Smooth muscle cell (in vitro differentiated cells): ENCODE data around the gene KCNT1. TPM values are rescaled to one million over a fixed set of nuclear protein-coding genes. Genes with fewer than 3 reads are reported as not detected.

Experiments
- DNase-seq: peaks from one replicate; lab custom pipeline; 2025; ENCODE audit not compliant: unreplicated experiment; lab: John Stamatoyannopoulos, UW
- H2AFZ ChIP-seq: fragments of 200-600 bp; sonication (generic); 2 replicates; pipeline ENCODE4 v1.6.0; 2016; ENCODE audit warnings: antibody characterized with exemption, low read depth, mild to moderate bottlenecking
- H3F3A ChIP-seq: fragments of 200-600 bp; sonication (generic); 2 replicates; pipeline ENCODE4 v1.6.0; 2017; ENCODE audit warnings: antibody characterized with exemption, low read depth
- H3K27ac ChIP-seq: fragments of 200-600 bp; sonication (generic); 2 replicates; pipeline ENCODE4 v1.5.1; 2016; ENCODE audit warnings: low read depth, mild to moderate bottlenecking
- H3K27me3 ChIP-seq: fragments of 200-600 bp; sonication (generic); 2 replicates; pipeline ENCODE4 v1.6.1; 2016; ENCODE audit warnings: low read depth, mild to moderate bottlenecking
- H3K36me3 ChIP-seq: fragments of 200-600 bp; sonication (generic); 2 replicates; pipeline ENCODE4 v1.5.1; 2016; ENCODE audit warnings: low read depth
- H3K4me1 ChIP-seq: fragments of 200-600 bp; sonication (generic); 2 replicates; pipeline ENCODE4 v1.5.1; 2016; ENCODE audit warnings: low read depth
- H3K4me2 ChIP-seq: fragments of 200-600 bp; sonication (generic); 2 replicates; pipeline ENCODE4 v1.6.0; 2016; ENCODE audit warnings: mild to moderate bottlenecking
- H3K4me3 ChIP-seq: fragments of 200-600 bp; sonication (generic); 2 replicates; pipeline ENCODE4 v1.5.1; 2016; ENCODE audit warnings: mild to moderate bottlenecking
- H3K79me2 ChIP-seq: fragments of 200-600 bp; sonication (generic); 2 replicates; pipeline ENCODE4 v1.6.0; 2016; ENCODE audit warnings: low read depth, mild to moderate bottlenecking
- H3K9ac ChIP-seq: fragments of 200-600 bp; sonication (generic); 2 replicates; pipeline ENCODE4 v1.6.0; 2016; ENCODE audit warnings: low read depth
- H3K9me3 ChIP-seq: fragments of 200-600 bp; sonication (generic); replicated peaks from 2 replicates; pipeline ENCODE4 v1.5.1; 2016; ENCODE audit warnings: low read depth
- H4K20me1 ChIP-seq: fragments of 200-600 bp; sonication (generic); 2 replicates; pipeline ENCODE4 v1.6.0; 2016; ENCODE audit warnings: low read depth
- CTCF ChIP-seq: fragments of 200-600 bp; sonication (generic); IDR thresholded peaks from 2 replicates; pipeline ENCODE4 v1.5.1; 2017; ENCODE audit warnings: borderline replicate concordance, mild to moderate bottlenecking, antibody characterized with exemption; ENCODE audit not compliant: insufficient read depth, poor library complexity, severe bottlenecking
- WGBS: methylation state at CpG from one replicate; pipeline ENCODE4 v1.1.7; 2016; ENCODE audit warnings: low lambda C conversion rate; 5-methylcytosine and 5-hydroxymethylcytosine counted together
- polyA plus RNA-seq: library from polyadenylated mRNA; unstranded; fragments of >200 nt; fragmentation: Nextera tagmentation; extraction: Ambion mirVana; gene quantifications from 2 replicates; pipeline ENCODE4 v1.2.1, GENCODE V29; 2016
- total RNA-seq: library from RNA; depleted of rRNA; stranded (reverse); fragments of >200 nt; gene quantifications from 2 replicates; pipeline ENCODE4 v1.2.3, GENCODE V29; 2014

The KCNT1 gene
- total and polyA plus RNA-seq, 2 experiments from 2014 or later = not detected

GRCh38 chr9:135690836-135691570 is 11.0 kb upstream of the KCNT1 start:
- H3K4me2 ChIP-seq = no peak overlapping the region
- 92% methylated on average over 19 of the region's 19 CpGs for WGBS

GRCh38 chr9:135692410-135692809 is 9.6 kb upstream of the KCNT1 start:
- H4K20me1 ChIP-seq = no peaks in the 10 kb centered on the region
- 29% methylated on average over 11 of the region's 11 CpGs for WGBS
- no peaks in the 10 kb centered on the region for H3K36me3 ChIP-seq
- no peaks in the 10 kb centered on the region for H3F3A ChIP-seq
- H3K79me2 ChIP-seq = no peaks in the 10 kb centered on the region
- DNase-seq = peak; percentile 11
- no peak overlapping the region for H3K27ac ChIP-seq
- peaks cover 6% of the 10 kb centered on the region for H3K4me1 ChIP-seq
- H3K9ac ChIP-seq = no peak overlapping the region
- H3K4me2 ChIP-seq = peak overlapping the region; percentile 59
- TF ChIP-seq CTCF = no peak
- no peaks in the 10 kb centered on the region for H3K27me3 ChIP-seq
- no peaks in the 10 kb centered on the region for H3K9me3 ChIP-seq
- no peak overlapping the region for H3K4me3 ChIP-seq
- no peak overlapping the region for H2AFZ ChIP-seq

More at GRCh38 chr9:135690836-135691570, 11.0 kb upstream of the KCNT1 start:
- Histone ChIP-seq H4K20me1 (no peaks in the 10 kb centered on the region), H3K9ac (no peak overlapping the region), H3K36me3 (no peaks in the 10 kb centered on the region), H3K9me3 (no peaks in the 10 kb centered on the region), H3K4me3 (no peak overlapping the region), H3K27ac (no peak overlapping the region), H3K79me2 (no peaks in the 10 kb centered on the region), H3K4me1 (peaks cover 6% of the 10 kb centered on the region), H2AFZ (no peak overlapping the region), H3K27me3 (no peaks in the 10 kb centered on the region), H3F3A (no peaks in the 10 kb centered on the region)
- TF ChIP-seq CTCF = no peak
- DNase-seq = no peak

- no peak overlapping the region for H3K4me3 ChIP-seq
- TF ChIP-seq CTCF = no peak
- H3K27ac ChIP-seq = no peak overlapping the region
- H3K27me3 ChIP-seq = no peaks in the 10 kb centered on the region
- H3K9me3 ChIP-seq = no peaks in the 10 kb centered on the region
- H2AFZ ChIP-seq = no peak overlapping the region
- H3F3A ChIP-seq = no peaks in the 10 kb centered on the region
- no peak for DNase-seq
- peaks cover 6% of the 10 kb centered on the region for H3K4me1 ChIP-seq
- 77% methylated on average over 16 of the region's 16 CpGs for WGBS
- H3K9ac ChIP-seq = no peak overlapping the region
- peak overlapping the region; percentile 37 for H3K4me2 ChIP-seq
- no peaks in the 10 kb centered on the region for H3K36me3 ChIP-seq
- no peaks in the 10 kb centered on the region for H4K20me1 ChIP-seq
- H3K79me2 ChIP-seq = no peaks in the 10 kb centered on the region
Observed at GRCh38 chr9:135693265-135693664, 8.7 kb upstream of the KCNT1 start.

GRCh38 chr9:135693771-135694170 is 8.2 kb upstream of the KCNT1 start:
- Histone ChIP-seq H4K20me1 (no peaks in the 10 kb centered on the region), H3K4me3 (no peak overlapping the region), H2AFZ (no peak overlapping the region), H3F3A (no peaks in the 10 kb centered on the region), H3K4me1 (peaks cover 6% of the 10 kb centered on the region), H3K79me2 (no peaks in the 10 kb centered on the region), H3K9ac (no peak overlapping the region), H3K9me3 (no peaks in the 10 kb centered on the region), H3K27ac (no peak overlapping the region), H3K36me3 (no peaks in the 10 kb centered on the region), H3K4me2 (no peak overlapping the region), H3K27me3 (no peaks in the 10 kb centered on the region)
- WGBS = 95% methylated on average over 11 of the region's 11 CpGs
- no peak for TF ChIP-seq CTCF
- DNase-seq = no peak
